ENCODE data around the gene SUSD3.

DNA sequence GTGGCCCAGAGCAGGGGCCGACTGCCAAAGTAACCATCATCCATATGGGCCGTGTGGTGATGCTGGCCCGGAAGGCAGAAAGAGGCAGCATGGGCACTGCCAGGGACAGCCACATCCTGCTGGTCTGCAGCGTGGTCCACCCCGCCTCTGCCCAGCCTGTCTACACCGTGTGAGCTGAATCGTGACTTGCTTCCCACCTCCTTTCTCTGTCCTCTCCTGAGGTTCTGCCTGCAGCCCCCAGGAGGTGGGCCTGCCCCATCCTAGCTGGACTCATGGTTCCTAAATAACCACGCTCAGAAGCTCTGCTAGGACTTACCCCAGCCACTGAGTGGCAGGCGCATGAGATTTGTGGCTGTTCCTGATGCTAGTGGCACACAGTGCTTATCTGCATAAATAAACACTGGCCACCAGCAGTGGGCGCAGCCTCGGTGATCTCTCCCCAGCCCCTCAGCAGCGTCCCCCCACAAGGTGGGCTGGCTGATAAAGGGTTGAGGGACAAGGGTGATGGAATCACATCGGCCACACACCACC lies 22.6 kb upstream of the SUSD3 start:
- TF ChIP-seq, protein P1, sequence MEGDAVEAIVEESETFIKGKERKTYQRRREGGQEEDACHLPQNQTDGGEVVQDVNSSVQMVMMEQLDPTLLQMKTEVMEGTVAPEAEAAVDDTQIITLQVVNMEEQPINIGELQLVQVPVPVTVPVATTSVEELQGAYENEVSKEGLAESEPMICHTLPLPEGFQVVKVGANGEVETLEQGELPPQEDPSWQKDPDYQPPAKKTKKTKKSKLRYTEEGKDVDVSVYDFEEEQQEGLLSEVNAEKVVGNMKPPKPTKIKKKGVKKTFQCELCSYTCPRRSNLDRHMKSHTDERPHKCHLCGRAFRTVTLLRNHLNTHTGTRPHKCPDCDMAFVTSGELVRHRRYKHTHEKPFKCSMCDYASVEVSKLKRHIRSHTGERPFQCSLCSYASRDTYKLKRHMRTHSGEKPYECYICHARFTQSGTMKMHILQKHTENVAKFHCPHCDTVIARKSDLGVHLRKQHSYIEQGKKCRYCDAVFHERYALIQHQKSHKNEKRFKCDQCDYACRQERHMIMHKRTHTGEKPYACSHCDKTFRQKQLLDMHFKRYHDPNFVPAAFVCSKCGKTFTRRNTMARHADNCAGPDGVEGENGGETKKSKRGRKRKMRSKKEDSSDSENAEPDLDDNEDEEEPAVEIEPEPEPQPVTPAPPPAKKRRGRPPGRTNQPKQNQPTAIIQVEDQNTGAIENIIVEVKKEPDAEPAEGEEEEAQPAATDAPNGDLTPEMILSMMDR (IDR thresholded peaks at IDR 0.05) = no peak
- no peak for TF ChIP-seq POLR2A (IDR thresholded peaks at IDR 0.05)
